HCEC 1CT (cell line): ENCODE data around the gene FOXRED2.
"Not testable (repeated sequence)": the region's sequence is repeated elsewhere in the genome, so short reads cannot be mapped to it uniquely, and the experiment has no call there.

ENCODE experiments used
- DNase-seq: peaks from one replicate; pipeline ENCODE4 v3.0.0-alpha.2; 2017

The FOXRED2 gene

DNA sequence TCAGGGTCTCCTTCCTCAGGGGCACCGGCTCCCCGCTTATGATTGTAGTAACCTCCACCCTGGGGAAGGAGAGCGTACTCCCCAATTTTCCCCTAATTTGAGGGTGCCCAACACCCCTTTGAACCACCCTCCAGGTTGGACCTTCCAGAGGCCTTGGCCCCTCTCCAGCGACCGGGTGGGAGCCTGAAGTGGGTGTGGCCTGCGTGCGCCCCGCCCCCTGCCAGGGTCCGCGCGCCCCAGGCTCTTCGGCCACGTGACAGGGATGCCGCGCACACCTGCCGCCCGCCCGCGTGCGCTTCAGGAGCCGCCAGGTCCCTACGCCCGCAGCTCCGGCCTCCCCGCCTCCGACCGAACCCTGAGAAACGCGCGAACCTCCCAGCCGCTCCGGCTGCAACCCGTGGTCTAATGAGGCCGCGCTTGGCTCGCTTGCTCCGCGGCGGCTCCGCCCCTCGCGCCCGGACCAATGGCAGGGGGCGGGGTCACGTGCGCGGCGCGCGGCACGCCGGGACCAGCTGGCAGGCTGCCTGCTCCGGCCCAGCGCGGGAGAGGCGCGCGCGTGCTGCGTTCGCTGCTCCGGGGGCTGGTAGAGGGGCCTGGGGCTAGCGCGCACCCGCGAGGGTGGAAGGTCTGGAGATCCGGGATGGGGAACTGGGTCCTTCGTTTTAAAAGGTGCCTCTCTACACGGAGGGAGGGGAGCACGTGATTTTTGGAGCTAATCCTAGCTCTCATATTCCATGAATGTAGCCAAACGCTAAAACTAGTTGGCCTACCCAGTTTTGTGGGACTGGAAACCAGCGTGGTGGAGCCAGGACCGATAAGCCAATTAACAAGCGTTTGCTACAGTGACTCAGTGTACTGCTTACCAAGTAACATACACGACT lies at the start of gene FOXRED2:
TSS of gene FOXRED2 (minus strand) at position 404 of the 881 bp plus-strand sequence. CDS start 618 bp downstream, outside the sequence.
- peak; percentile 32 for DNase-seq

GRCh38 chr22:36554098-36554497 lies 47.3 kb upstream of the FOXRED2 start:
- DNase-seq: no peak

DNA sequence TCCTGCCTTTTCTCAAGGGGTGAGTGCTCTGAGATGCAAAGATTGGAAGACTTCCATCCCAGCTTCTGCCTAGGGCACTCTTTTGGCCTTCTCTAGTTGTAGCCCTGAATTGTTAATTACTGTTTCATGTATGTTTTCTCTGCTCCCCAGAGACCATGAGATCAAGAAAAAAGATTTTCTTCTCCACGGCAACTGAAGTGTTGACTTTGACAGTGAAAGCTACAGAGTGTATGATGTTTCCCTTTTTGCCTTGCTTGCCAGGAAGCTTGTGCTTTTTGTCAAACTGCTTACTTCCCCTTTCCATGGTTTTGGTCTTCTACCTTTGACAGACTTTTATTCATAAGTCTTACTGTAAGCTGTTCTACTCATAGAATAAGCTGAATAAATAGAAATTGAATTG lies 45.4 kb upstream of the FOXRED2 start:
- DNase-seq: no peak

GRCh38 chr22:36550701-36551495 lies 44.1 kb upstream of the FOXRED2 start:
- no peak for DNase-seq

DNA sequence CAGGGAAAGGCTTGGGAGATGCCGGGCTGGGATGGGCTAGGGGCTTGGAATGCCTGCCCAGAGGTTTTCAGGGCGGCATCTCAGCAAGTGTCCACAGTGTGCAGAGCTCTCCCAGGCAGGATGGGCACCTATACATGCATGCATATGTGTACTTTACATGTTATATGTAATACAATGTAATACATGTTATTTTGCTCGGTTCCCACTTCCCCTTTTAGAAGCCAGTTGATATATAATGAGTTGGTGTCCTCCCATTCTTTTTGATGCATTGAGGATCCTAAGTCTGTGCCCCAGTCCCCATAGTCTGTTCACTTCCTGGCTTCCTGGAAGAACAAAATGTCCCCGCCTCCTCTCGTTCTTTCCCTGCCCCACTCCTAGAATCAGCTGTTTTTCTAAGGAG lies 42.2 kb upstream of the FOXRED2 start:
- DNase-seq: no peak

DNA sequence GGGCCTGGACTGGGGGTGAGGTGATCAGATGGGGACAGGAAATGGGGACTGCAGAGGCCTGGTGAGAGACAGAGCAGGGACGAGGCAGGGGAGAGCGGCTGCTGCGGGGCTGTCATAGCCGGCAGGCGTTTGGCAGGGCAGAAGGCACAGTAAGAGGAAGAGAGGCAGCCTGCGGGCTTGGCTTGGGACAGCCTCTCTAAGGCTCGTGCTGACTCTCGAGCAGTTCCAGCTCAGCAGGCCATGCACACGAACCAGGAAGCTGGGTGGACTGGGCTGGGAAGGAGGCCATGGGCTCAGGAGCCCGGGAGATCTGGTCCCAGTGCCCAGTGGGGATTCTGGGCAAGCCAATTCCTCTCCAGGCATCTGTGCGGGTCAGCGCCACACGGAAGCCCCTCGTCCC lies 41.8 kb upstream of the FOXRED2 start:
- DNase-seq: no peak

DNA sequence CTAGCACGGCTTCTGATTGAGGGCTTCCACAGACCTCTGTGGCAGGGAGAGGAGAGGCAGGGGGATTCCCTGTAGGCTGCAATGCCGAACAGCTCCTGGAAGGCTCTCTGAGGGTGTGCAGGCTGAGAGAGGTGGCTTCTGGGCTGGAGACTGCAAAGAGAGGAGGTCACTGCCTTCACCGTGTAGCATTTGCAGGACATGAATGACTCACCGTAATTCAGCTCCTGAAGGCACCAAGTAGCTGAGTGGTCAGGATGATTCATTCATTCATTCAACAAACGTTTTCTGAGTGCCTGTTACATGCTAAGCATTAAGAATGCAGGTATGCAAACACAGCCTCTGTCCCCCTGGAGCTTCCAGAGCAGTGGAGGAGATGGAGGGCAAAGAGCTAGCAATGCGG lies 40.1 kb upstream of the FOXRED2 start:
- peak; percentile 80 for DNase-seq

DNA sequence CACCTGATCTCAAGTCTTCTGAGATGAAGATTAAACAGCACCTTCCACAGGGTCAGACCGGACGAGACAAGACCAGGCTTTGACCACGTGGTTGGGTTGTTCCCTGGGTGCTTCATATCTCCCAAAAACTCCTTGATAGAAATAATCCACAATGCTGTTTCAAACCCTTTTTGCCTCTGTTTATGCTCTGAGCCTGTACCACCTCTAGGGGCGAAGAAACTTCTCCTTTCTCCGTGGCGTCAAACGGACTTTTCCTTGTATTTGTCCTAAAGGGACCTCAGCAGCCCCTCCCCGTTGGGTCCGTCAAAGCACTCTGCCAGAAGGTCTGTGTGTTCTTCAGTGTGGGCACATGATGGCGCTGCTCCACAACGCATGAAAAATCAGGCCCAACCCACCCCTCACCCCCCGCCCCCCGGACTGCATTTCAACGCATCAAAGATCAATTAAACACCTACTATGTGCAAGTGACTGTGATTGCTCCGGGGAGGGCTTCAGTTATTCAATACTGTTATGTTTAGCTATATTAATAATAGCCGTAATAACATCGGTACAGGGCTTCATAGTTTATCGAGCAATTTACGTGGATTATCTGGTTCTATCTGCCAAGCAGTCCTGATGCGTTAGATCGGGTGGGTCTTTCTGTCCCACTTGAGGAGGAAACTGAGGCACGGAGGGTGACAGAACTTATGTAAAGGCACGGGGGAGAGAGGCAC lies 39.4 kb upstream of the FOXRED2 start:
- DNase-seq: peak; percentile 48

DNA sequence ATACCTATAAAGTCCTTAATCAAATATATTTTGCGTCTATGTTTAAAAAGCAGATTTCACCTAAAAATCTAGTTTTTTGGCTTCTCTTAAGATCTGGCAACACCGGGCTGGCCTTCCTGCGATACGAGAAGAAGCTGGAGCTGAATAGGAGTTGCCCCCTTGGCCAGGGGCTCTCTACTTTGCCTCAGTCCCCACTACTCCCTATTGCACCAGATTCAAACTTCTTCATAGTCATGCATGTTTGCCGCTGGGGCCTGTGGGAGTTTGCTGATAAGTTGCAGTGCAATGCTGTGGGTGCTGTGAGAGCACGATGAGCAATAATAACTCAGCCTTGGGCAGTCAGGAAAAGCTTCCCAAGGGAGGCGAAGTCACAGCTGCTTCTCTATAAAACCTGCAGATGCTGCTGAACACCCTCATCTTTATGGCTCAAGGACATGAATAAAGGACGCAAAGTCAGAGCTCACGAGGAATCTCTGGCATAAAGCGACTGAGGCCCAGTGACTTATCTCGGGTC lies 37.3 kb upstream of the FOXRED2 start:
- DNase-seq: peak; percentile 78

DNA sequence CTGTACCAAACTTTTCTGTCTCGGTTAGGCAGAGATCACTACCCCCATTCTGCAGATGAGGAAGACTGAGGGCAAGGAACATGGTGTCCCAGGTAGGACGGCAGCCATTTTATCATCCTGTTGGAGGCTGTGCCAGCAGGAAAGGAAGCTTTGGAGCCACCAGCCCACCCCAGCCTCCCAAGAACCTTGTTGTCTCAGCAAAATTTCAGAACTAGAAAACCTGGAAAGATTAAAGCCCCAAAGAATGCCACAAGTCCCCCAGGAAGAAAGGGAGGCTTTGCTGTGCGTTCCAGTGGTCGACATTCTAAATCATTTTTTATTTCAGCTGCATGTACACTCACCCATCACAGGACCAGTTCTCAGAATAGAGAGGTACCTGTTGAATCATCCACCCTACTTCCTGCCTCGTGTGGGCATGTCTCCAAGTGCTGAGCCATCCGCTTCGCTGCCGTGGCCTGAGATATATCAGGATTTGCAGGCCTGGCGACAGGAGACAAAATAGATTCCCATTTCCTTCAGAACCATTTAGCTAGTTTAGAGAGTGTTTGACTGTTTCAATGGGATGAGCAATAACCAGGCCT lies 35.1 kb upstream of the FOXRED2 start:
- peak; percentile 94 for DNase-seq

- peak; percentile 32 for DNase-seq
These were observed 34.2 kb upstream of the FOXRED2 start for GRCh38 chr22:36540867-36541642.

GRCh38 chr22:36538529-36538928 lies 31.7 kb upstream of the FOXRED2 start:
- no peak for DNase-seq

GRCh38 chr22:36536717-36537116 lies 29.9 kb upstream of the FOXRED2 start:
- no peak for DNase-seq

- not testable (repeated sequence) for DNase-seq
These were observed 26.5 kb upstream of the FOXRED2 start for GRCh38 chr22:36533320-36533719.

GRCh38 chr22:36532466-36532865 lies 25.6 kb upstream of the FOXRED2 start:
- DNase-seq: no peak

GRCh38 chr22:36528795-36529751 lies 22.2 kb upstream of the FOXRED2 start, which contains the start of gene EIF3D:
EIF3D (minus strand) TSS chr22:36529166; CDS start chr22:36526121, 3,045 bp downstream.
- peak; percentile 100 for DNase-seq

- no peak for DNase-seq
These were observed 21.5 kb upstream of the FOXRED2 start for GRCh38 chr22:36528341-36528740.

- no peak for DNase-seq
These were observed 15.8 kb upstream of the FOXRED2 start for GRCh38 chr22:36522662-36523061.

GRCh38 chr22:36520423-36520822 lies 13.6 kb upstream of the FOXRED2 start:
- DNase-seq: no peak

- not testable (repeated sequence) for DNase-seq
These were observed 13.1 kb upstream of the FOXRED2 start for GRCh38 chr22:36519906-36520305.
